LHCN-M2 (cell line): Measurements from ENCODE around the gene CDC42SE2. TPM values are rescaled to one million over a fixed set of nuclear protein-coding genes. Genes with fewer than 3 reads are reported as not detected.

Source experiments
- DNase-seq: peaks from one replicate; pipeline ENCODE4 v3.0.0-alpha.2; 2012; ENCODE audit warnings: low read depth
- total RNA-seq: library from RNA; depleted of rRNA; stranded (reverse); fragments of >200 nt; gene quantifications from 2 replicates; pipeline ENCODE4 v1.2.3, GENCODE V29; 2014

The CDC42SE2 gene
- total RNA-seq, 1 experiment from 2014 or later = 46.8 TPM

GRCh38 chr5:131366428-131366827 is 102.6 kb downstream of the CDC42SE2 start:
- DNase-seq = no peak

GRCh38 chr5:131367219-131367860 is 103.5 kb downstream of the CDC42SE2 start:
- no peak for DNase-seq

GRCh38 chr5:131368866-131369265 is 105.0 kb downstream of the CDC42SE2 start:
- DNase-seq = no peak

- no peak for DNase-seq
Measured at GRCh38 chr5:131369558-131369957, 105.7 kb downstream of the CDC42SE2 start.

- DNase-seq = no peak
Measured at GRCh38 chr5:131371835-131372234, 108.0 kb downstream of the CDC42SE2 start.

GRCh38 chr5:131373265-131373664 is 109.4 kb downstream of the CDC42SE2 start:
- DNase-seq = no peak

- no peak for DNase-seq
Measured at GRCh38 chr5:131375351-131375750, 111.5 kb downstream of the CDC42SE2 start.

- no peak for DNase-seq
Measured at GRCh38 chr5:131377346-131377745, 113.5 kb downstream of the CDC42SE2 start.

GRCh38 chr5:131377785-131378325 is 114.0 kb downstream of the CDC42SE2 start:
- no peak for DNase-seq

GRCh38 chr5:131378721-131379541 is 115.1 kb downstream of the CDC42SE2 start:
- DNase-seq = no peak

GRCh38 chr5:131379723-131380122 is 115.9 kb downstream of the CDC42SE2 start:
- DNase-seq = peak; percentile 74

- peak; percentile 28 for DNase-seq
Measured at GRCh38 chr5:131380238-131380637, 116.4 kb downstream of the CDC42SE2 start.

- no peak for DNase-seq
Measured at GRCh38 chr5:131381021-131381420, 117.2 kb downstream of the CDC42SE2 start.

GRCh38 chr5:131381777-131382176 is 117.9 kb downstream of the CDC42SE2 start:
- no peak for DNase-seq

GRCh38 chr5:131382407-131383395 is 118.8 kb downstream of the CDC42SE2 start:
- peak; percentile 54 for DNase-seq

GRCh38 chr5:131384173-131384572 is 120.3 kb downstream of the CDC42SE2 start:
- no peak for DNase-seq

GRCh38 chr5:131384616-131385214 is 120.9 kb downstream of the CDC42SE2 start:
- DNase-seq = no peak

- DNase-seq = no peak
Measured at GRCh38 chr5:131386124-131386523, 122.3 kb downstream of the CDC42SE2 start.

GRCh38 chr5:131386779-131387178 is 122.9 kb downstream of the CDC42SE2 start:
- DNase-seq = peak; percentile 32

- no peak for DNase-seq
Measured at GRCh38 chr5:131387255-131387654, 123.4 kb downstream of the CDC42SE2 start.
